COLO829 (cell line): ENCODE measurements around the gene ADGRG2.

Source experiments
- DNase-seq: peaks from one replicate; pipeline ENCODE4 v3.0.0; 2012; ENCODE audit warnings: low spot score

The ADGRG2 gene

GRCh38 chrX:18955676-18956075, 166.6 kb downstream of the ADGRG2 start:
- DNase-seq, result no peak

GRCh38 chrX:18951032-18951431, 171.2 kb downstream of the ADGRG2 start:
- DNase-seq, result no peak

GRCh38 chrX:18949944-18950301, 172.3 kb downstream of the ADGRG2 start:
- DNase-seq, result no peak

- no peak for DNase-seq
Measured at GRCh38 chrX:18949291-18949943, 172.9 kb downstream of the ADGRG2 start.

GRCh38 chrX:18946611-18947010, 175.7 kb downstream of the ADGRG2 start:
- no peak for DNase-seq

- DNase-seq, result no peak
Measured at GRCh38 chrX:18946157-18946556, 176.1 kb downstream of the ADGRG2 start.

- DNase-seq, result no peak
Measured at GRCh38 chrX:18945483-18945882, 176.8 kb downstream of the ADGRG2 start.

- no peak for DNase-seq
Measured at GRCh38 chrX:18944482-18944881, 177.8 kb downstream of the ADGRG2 start.

- no peak for DNase-seq
Measured at GRCh38 chrX:18941896-18942295, 180.4 kb downstream of the ADGRG2 start.
